ENCODE data around the gene TACC2. TPM values are rescaled to one million over a fixed set of nuclear protein-coding genes. Genes with fewer than 3 reads are reported as not detected.
"Not testable (repeated sequence)": the region's sequence is repeated elsewhere in the genome, so short reads cannot be mapped to it uniquely, and the experiment has no call there.

TACC2 gene
- total RNA-seq, 2 experiments from 2014 or later: not detected

DNA sequence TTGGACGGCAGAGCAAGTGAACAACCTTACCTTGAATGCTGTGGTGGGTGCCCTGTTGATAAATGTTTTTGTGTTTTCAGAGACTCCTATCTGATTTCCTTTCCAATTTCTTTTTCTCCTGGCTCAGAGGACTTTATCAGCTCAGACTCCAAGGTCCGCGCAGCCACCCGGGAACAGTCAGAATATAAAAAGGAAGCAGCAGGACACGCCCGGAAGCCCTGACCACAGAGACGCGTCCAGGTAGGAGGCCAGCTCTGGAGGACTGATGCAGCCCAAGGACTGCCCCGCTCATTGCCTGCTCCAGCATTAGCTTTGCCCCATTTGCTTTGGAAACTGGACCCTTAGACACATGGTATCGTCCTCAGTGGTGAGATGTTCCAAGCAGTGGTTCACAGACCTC is 61.3 kb downstream of the TACC2 start:
- Mint-ChIP-seq H3K36me3 (ENCODE audit: low read depth) (no peaks in the 10 kb centered on the region), H3K9me3 (no peaks in the 10 kb centered on the region), H3K27ac (no peak overlapping the region), H3K4me3 (no peak overlapping the region), H3K4me1 (no peaks in the 10 kb centered on the region), H3K27me3 (no peaks in the 10 kb centered on the region)
- DNase-seq: no peak
- POLR2A ChIA-PET: no interaction called here
- CTCF ChIA-PET: no interaction called here

DNA sequence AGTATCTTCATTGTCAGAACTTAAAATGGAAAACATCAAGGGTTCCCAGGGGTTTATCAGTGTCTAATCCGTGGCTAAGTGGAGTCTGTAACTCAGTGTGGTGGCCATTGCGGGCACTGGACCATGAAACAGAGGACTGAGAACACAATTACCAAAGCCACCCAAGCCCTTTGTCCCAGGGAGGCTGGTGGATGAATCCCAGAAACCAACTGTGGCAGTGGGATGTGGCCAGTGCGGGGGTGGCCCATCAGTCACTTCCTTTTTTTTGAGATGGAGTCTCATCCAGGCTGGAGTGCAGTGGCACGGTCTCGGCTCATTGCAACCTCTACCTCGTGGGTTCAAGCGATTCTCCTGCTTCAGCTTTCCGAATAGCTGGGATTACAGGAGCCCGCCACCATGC is 61.8 kb downstream of the TACC2 start:
- Mint-ChIP-seq H3K9me3 (no peaks in the 10 kb centered on the region), H3K27me3 (no peaks in the 10 kb centered on the region), H3K4me3 (no peak overlapping the region), H3K27ac (no peak overlapping the region), H3K4me1 (no peaks in the 10 kb centered on the region), H3K36me3 (ENCODE audit: low read depth) (no peaks in the 10 kb centered on the region)
- DNase-seq: no peak
- ChIA-PET CTCF (no interaction called here), POLR2A (no interaction called here)

DNA sequence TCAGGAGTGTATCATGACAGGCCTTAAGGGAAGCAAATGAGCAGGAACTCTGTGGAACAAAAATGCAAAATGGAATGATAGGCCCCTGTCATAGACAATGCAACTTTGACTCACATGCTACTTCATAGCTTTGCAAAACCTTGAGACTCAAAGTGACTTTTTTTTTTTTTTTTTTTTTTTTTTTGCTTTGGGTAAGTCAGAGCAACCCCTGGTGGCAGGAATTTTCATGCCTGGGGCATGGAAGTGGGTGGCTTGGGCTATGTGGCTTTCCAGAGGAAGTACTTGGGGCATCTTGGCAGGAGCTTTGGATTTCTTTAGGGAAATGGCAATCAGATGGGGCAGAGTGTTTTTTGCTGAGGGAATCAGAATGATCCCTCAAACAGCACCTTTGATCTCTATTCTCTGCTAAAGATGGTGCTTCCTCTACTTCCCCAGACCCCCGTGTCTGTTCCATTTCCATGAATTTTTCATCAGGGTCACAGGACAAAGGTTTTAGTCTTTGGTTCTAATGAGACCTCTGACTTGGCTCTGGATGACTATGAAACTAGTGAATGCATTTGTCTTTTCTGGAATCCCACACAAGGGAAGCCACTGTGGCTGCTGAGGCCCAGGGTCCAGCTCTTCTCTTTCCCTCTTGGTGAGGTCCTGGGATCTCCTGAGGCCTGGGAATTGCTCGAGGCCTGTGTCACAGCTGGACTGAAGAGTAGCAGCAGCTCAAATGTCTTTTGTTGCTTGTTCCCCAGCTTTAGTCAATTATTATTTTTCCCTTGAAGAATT is 62.8 kb downstream of the TACC2 start:
- H3K4me3 Mint-ChIP-seq: no peak overlapping the region
- DNase-seq: no peak
- POLR2A ChIA-PET: no interaction called here

DNA sequence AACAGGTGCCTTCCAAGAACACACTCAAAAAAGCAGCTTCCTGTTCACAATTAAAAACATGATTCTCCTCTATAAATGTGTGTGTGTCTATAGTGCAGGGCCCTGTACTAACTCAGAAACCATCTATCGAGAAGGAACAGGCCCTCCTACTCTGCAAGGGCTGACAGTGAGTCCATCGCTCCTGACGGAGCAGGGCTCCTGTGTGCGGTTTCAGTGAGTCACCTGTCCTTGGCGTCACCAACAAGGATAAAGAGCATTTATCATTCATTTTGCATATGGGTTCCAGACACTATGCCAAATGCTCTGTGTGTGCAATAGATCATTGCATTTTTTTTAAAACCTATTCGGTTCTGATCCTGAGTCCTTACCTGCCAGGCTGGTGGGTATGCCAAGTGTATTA is 63.7 kb downstream of the TACC2 start:
- Mint-ChIP-seq H3K27ac (no peak overlapping the region), H3K4me3 (no peak overlapping the region), H3K4me1 (no peaks in the 10 kb centered on the region), H3K27me3 (no peaks in the 10 kb centered on the region), H3K36me3 (ENCODE audit: low read depth) (no peaks in the 10 kb centered on the region), H3K9me3 (no peaks in the 10 kb centered on the region)
- ChIA-PET POLR2A (no interaction called here), CTCF (no interaction called here)
- DNase-seq: no peak

More for the DNA sequence above, 62.8 kb downstream of the TACC2 start:
- CTCF ChIA-PET: no interaction called here
- H3K4me1 Mint-ChIP-seq: no peaks in the 10 kb centered on the region
- H3K27me3 Mint-ChIP-seq: no peaks in the 10 kb centered on the region
- H3K9me3 Mint-ChIP-seq: no peaks in the 10 kb centered on the region
- no peak overlapping the region for H3K27ac Mint-ChIP-seq
- H3K36me3 Mint-ChIP-seq (ENCODE audit: low read depth): no peaks in the 10 kb centered on the region

DNA sequence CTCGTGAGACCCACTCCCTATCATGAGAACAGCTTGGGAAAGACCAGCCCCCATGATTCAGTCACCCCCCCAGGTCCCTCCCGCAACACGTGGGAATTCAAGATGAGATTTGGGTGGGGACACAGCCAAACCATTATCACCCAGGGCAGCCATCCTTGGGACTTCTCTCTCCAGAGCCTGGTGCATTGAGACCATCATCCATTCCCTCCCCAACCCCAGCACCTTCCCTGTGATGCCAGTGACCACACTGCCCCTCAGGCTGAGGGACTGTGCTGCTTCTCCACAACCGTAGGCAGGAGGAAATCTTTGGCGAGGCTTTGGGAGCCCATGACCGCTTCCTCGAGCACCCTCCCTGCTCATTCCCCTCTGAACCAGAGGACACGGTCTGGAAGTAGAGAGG is 64.4 kb downstream of the TACC2 start:
- H3K36me3 Mint-ChIP-seq (ENCODE audit: low read depth): no peaks in the 10 kb centered on the region
- POLR2A ChIA-PET: no interaction called here
- no peak overlapping the region for H3K27ac Mint-ChIP-seq
- CTCF ChIA-PET: no interaction called here
- DNase-seq: no peak
- H3K4me3 Mint-ChIP-seq: no peak overlapping the region
- H3K27me3 Mint-ChIP-seq: no peaks in the 10 kb centered on the region
- no peaks in the 10 kb centered on the region for H3K4me1 Mint-ChIP-seq
- H3K9me3 Mint-ChIP-seq: no peaks in the 10 kb centered on the region

DNA sequence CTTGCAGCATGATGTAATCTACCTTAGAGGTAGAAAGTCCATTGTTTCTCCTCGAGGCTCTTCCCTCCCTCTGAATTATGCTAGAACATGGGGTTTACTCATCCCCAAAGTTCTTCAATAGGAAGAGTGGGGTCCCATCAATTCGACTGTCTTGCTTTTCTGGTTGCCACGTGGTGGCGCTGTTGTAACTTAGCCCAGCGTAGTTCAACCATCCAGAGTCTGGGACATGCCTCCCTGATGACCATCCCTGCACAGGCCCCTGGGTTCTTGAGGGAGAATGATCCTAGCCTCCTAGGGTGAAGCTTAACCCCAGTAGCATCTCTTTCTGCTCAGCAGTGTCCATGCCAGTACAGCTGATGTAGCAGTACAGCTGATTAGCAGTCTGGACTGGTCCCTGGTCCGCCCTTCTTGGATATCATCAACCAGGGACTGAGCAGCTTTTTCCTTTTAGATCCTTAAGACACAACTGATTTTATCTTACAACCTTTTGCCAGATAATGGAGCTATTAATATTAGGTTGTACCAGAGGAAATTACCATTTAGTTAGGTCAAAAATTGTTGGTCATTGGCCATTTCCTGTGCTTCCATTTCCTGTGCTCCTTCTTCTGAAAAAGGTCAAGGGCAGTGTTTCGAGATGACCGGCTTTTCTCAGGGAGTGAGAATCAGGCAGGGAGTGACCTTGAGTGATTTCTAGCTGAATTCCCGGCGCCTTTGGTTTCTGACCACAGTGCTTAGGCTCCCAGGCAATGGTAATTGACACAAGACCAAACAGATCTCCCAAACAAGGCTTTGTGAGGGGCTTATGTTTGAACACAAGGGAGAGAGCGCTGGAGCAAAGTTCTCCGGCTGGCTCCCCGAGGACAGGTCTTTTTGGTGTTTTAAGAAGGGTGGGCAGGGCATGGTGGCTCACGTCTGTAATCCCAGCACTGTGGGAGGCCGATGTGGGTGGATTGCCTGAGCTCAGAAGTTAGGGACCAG is 65.4 kb downstream of the TACC2 start:
- ChIA-PET CTCF (interaction anchor here (0.8 kb wide), 1 partner anchor 14 kb away, joined by 3 read pairs; no protein-coding TSS in a partner anchor), POLR2A (no interaction called here)
- H3K27ac Mint-ChIP-seq: no peak overlapping the region
- H3K4me3 Mint-ChIP-seq: no peak overlapping the region
- H3K9me3 Mint-ChIP-seq: no peaks in the 10 kb centered on the region
- no peaks in the 10 kb centered on the region for H3K27me3 Mint-ChIP-seq
- DNase-seq: no peak
- no peaks in the 10 kb centered on the region for H3K36me3 Mint-ChIP-seq (ENCODE audit: low read depth)
- H3K4me1 Mint-ChIP-seq: no peaks in the 10 kb centered on the region

DNA sequence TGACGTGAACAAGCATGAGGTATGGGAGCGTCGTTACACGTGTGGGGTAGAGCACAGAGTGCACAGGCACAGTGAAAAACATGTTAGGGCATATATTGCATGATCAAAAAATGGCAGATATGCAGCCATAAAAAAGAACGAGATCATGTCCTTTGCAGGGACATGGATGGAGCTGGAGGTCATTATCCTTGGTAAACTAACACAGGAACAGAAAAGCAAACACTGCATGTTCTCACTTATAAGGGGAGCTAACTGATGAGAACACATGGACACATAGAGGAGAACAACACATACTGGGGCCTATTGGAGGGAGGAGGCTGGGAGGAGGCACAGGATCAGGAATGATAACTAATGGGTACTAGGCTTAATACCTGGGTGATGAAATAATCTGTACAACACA is 66.3 kb downstream of the TACC2 start:
- no peak overlapping the region for H3K27ac Mint-ChIP-seq
- no peaks in the 10 kb centered on the region for H3K9me3 Mint-ChIP-seq
- CTCF ChIA-PET: no interaction called here
- POLR2A ChIA-PET: no interaction called here
- no peaks in the 10 kb centered on the region for H3K4me1 Mint-ChIP-seq
- H3K36me3 Mint-ChIP-seq (ENCODE audit: low read depth): no peaks in the 10 kb centered on the region
- DNase-seq: no peak
- no peaks in the 10 kb centered on the region for H3K27me3 Mint-ChIP-seq
- H3K4me3 Mint-ChIP-seq: no peak overlapping the region

DNA sequence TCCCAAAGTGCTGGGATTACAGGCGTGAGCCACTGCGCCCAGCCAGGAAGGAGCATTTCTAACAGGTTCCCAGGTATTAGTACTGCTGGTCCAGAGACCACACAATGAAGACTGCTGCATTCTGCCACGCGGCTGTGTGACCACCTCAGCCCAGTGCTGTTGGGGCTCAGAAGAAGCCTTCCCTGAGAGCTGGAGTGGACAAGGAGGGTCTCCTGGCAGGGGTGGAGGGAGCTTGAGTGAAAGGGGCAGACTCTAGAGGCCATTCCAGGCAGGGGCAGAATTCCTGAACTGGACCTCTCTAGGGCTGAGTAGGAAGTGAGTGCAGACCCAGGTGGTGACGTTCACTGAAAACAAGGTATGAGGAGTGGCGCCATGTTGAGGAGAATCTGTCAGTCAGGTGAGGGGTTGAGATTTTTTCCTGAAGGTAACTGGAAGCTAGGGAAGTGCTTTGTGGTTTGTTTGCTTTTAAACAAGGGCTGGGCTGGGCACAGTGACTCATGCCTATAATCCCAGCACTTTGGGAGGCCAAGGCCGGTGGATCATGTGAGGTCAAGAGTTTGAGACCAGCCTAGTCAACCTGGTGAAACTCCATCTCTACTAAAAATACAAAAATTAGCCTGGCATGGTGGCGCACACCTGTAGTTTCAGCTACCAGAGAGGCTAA is 67.6 kb downstream of the TACC2 start:
- no peaks in the 10 kb centered on the region for H3K27me3 Mint-ChIP-seq
- no peak overlapping the region for H3K4me3 Mint-ChIP-seq
- no peaks in the 10 kb centered on the region for H3K36me3 Mint-ChIP-seq (ENCODE audit: low read depth)
- ChIA-PET CTCF (no interaction called here), POLR2A (no interaction called here)
- no peaks in the 10 kb centered on the region for H3K9me3 Mint-ChIP-seq
- DNase-seq: no peak
- no peak overlapping the region for H3K27ac Mint-ChIP-seq
- no peaks in the 10 kb centered on the region for H3K4me1 Mint-ChIP-seq

DNA sequence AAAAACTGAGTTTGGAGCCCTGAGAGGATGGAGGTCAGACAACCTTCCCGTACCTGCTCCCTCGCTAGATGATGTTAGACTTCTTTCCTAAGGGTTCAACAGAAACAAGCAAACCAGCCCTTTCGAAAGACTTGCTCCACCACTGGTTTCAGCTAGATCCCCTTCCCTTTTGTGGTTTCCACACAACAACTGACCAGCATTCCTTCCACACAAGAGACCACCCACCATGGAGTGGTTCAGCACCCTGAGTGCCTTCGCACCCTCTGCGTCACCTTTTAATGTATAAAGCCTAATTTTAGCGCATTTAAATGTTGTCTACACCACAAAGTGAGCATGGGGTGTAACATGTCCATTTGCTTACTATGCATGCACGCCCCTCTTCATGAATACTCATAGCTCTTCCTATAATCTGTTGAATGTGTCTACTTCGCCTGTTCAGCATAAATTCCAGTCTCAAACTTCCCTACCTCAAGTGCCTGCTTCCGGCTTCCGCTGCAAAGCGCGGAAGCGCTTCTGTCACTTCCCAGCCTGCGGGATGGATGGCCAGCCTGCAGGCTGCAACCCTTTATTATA is 69.0 kb downstream of the TACC2 start:
- Mint-ChIP-seq H3K4me1 (no peaks in the 10 kb centered on the region), H3K27ac (no peak overlapping the region), H3K36me3 (ENCODE audit: low read depth) (no peaks in the 10 kb centered on the region), H3K27me3 (no peaks in the 10 kb centered on the region), H3K9me3 (no peaks in the 10 kb centered on the region), H3K4me3 (no peak overlapping the region)
- DNase-seq: no peak
- ChIA-PET CTCF (no interaction called here), POLR2A (no interaction called here)

DNA sequence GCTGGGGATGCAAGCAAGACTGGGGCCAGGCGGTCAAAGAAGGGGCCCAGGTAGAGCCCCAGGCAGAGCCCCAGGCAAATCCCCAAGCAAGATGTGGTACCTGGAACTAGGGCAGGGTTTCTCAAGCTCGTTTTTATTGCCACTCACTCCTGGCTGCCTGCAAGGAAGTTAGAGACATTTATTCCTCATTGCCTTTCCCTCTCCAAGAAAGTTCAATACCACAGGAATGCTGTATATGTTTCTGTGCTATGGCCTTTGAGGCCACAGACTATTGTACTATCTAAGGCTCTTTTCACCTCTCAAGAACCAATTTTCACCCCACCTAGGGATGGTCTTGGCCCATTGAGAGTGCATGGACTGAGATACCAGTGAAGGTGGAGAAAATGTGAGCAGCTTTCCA is 71.3 kb downstream of the TACC2 start:
- H3K4me3 Mint-ChIP-seq: no peak overlapping the region
- POLR2A ChIA-PET: no interaction called here
- no peaks in the 10 kb centered on the region for H3K27me3 Mint-ChIP-seq
- H3K36me3 Mint-ChIP-seq (ENCODE audit: low read depth): no peaks in the 10 kb centered on the region
- DNase-seq: no peak
- CTCF ChIA-PET: no interaction called here
- H3K9me3 Mint-ChIP-seq: no peaks in the 10 kb centered on the region
- no peak overlapping the region for H3K27ac Mint-ChIP-seq
- H3K4me1 Mint-ChIP-seq: peaks cover 4% of the 10 kb centered on the region

DNA sequence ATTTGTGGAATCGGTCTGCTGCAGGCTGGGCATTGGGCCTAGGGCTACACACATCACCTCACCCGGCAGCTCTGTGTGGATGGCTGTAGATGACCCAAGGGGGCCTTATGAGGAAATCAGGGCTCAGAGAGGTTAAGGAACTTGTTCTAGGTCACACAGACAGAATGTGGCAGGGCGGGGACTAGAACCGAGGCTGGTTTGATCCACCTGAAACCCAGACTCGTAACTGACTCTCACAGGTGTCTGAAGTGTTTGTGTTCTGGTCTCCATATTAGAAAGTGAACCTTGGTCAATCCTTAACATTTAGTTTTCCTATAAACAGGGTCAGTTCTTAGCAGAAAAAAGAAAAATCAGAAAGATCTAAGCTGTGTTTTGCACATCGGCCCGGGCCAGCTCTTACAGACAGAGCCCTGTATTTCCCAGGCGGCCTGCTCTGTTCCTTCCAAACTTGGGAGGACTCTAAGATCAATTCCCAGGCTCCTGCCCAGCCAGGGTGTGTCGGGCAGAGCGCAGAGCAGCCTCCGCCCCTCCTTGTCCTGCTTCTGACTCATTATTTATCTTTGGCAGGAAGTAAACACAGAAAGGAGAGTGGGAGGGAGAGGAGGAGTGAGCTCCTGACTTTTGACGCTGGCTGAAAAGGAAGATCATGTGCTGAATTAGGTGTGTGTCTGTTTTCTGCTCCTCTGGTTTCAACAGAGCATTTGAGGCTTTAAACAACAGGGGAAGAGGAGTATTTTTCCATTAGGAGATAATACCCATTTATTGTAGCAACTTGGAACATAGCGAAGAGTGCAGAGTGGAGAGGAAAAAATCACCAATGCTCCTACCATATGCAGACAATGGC is 74.1 kb downstream of the TACC2 start:
- ChIA-PET POLR2A (no interaction called here), CTCF (no interaction called here)
- H3K36me3 Mint-ChIP-seq (ENCODE audit: low read depth): no peaks in the 10 kb centered on the region

DNA sequence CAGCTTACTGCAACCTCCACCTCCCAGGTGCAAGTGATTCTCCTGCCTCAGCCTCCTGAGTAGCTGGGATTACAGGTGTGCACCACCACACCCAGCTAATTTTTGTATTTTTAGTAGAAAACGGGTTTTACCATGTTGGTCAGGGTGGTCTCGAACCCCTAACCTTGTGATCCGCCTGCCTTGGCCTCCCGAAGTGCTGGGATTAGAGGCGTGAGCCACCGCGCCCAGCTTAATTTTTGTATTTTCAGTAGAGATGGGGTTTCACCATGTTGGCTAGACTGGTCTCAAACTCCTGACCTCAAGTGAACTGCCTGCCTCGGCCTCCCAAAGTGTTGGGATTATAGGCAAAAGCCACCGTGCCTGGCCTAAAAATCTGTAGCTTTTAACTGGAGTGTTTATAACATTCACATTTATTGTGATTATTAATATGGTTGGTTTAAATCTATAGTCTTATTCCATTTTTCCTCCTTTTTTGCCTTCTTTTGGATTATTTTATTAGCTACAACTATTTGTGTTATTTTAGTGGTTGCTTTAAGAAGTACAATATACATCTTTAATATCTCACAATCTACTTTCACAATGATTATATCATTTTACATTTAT is 77.5 kb downstream of the TACC2 start:
- POLR2A ChIA-PET, CTCF ChIA-PET: not testable (repeated sequence)

More for the DNA sequence above, 74.1 kb downstream of the TACC2 start:
- Mint-ChIP-seq H3K9me3 (no peaks in the 10 kb centered on the region), H3K27me3 (no peaks in the 10 kb centered on the region), H3K4me1 (peaks cover 4% of the 10 kb centered on the region), H3K4me3 (no peak overlapping the region), H3K27ac (no peak overlapping the region)
- DNase-seq: no peak

More for the DNA sequence above, 77.5 kb downstream of the TACC2 start:
- H3K27ac Mint-ChIP-seq; DNase-seq; H3K36me3 Mint-ChIP-seq (ENCODE audit: low read depth); H3K27me3 Mint-ChIP-seq; H3K4me1 Mint-ChIP-seq; H3K9me3 Mint-ChIP-seq; H3K4me3 Mint-ChIP-seq: not testable (repeated sequence)

Data from activated CD4-positive, alpha-beta memory T cell treated with anti-CD3 and anti-CD28 coated beads, Interleukin-2, amount 10 ng/mL, durations not matched to agents 7 days and 5 days (primary cell).